ENCODE measurements around the gene RPTN. TPM values are rescaled to one million over a fixed set of nuclear protein-coding genes. Genes with fewer than 3 reads are reported as not detected.

The RPTN gene
- total RNA-seq (ENCODE audit: insufficient read depth, low replicate concordance), result 1.7 TPM

- no peak for DNase-seq (ENCODE audit: low spot score)
Measured at GRCh38 chr1:152159144-152159543, at the start of gene RPTN. RPTN (minus strand) TSS chr1:152159228; CDS start chr1:152157889, 1,339 bp downstream.

- DNase-seq (ENCODE audit: low spot score), result no peak
Measured at GRCh38 chr1:152198982-152199381, 40.0 kb upstream of the RPTN start.

- no peak for DNase-seq (ENCODE audit: low spot score)
Measured at GRCh38 chr1:152197361-152197941, 38.4 kb upstream of the RPTN start.

GRCh38 chr1:152191711-152192110, 32.7 kb upstream of the RPTN start:
- no peak for DNase-seq (ENCODE audit: low spot score)

GRCh38 chr1:152191260-152191659, 32.2 kb upstream of the RPTN start:
- DNase-seq (ENCODE audit: low spot score), result no peak

- DNase-seq (ENCODE audit: low spot score), result no peak
Measured at GRCh38 chr1:152190589-152190988, 31.6 kb upstream of the RPTN start.

GRCh38 chr1:152189657-152190442, 30.8 kb upstream of the RPTN start:
- DNase-seq (ENCODE audit: low spot score), result peak; percentile 53

GRCh38 chr1:152188673-152189591, 29.9 kb upstream of the RPTN start:
- peak; percentile 30 for DNase-seq (ENCODE audit: low spot score)

GRCh38 chr1:152186556-152187285, 27.7 kb upstream of the RPTN start:
- no peak for DNase-seq (ENCODE audit: low spot score)

GRCh38 chr1:152185544-152186391, 26.7 kb upstream of the RPTN start:
- peak; percentile 38 for DNase-seq (ENCODE audit: low spot score)

- DNase-seq (ENCODE audit: low spot score), result no peak
Measured at GRCh38 chr1:152182944-152183361, 23.9 kb upstream of the RPTN start.

GRCh38 chr1:152182431-152182830, 23.4 kb upstream of the RPTN start:
- DNase-seq (ENCODE audit: low spot score), result no peak

- no peak for DNase-seq (ENCODE audit: low spot score)
Measured at GRCh38 chr1:152179566-152179965, 20.5 kb upstream of the RPTN start.

GRCh38 chr1:152170287-152170905, 11.4 kb upstream of the RPTN start:
- no peak for DNase-seq (ENCODE audit: low spot score)

GRCh38 chr1:152169366-152170025, 10.5 kb upstream of the RPTN start:
- no peak for DNase-seq (ENCODE audit: low spot score)

- no peak for DNase-seq (ENCODE audit: low spot score)
Measured at GRCh38 chr1:152168535-152168868, 9.5 kb upstream of the RPTN start.

GRCh38 chr1:152167835-152168534, 9.0 kb upstream of the RPTN start:
- DNase-seq (ENCODE audit: low spot score), result no peak

GRCh38 chr1:152166966-152167365, 7.9 kb upstream of the RPTN start:
- DNase-seq (ENCODE audit: low spot score), result no peak

All from umbilical cord (tissue), 2 donors.